Nephron (organoid): ENCODE data around the gene GRIN3B.

ENCODE experiments used
- H3K27ac Mint-ChIP-seq, 3 experiments: 2 replicates each; pipeline ENCODE4 v1.8.0; 2020; ENCODE audit warnings: mixed read lengths in 3 of 3, mild to moderate bottlenecking in 2 of 3, moderate library complexity in 1 of 3
- H3K27me3 Mint-ChIP-seq: 2 replicates; pipeline ENCODE4 v1.8.0; 2021; ENCODE audit warnings: low read depth, mild to moderate bottlenecking, moderate library complexity, mixed read lengths
- H3K36me3 Mint-ChIP-seq: 2 replicates; pipeline ENCODE4 v1.8.0; 2020; ENCODE audit warnings: low read depth, mixed read lengths
- H3K4me1 Mint-ChIP-seq: 2 replicates; pipeline ENCODE4 v1.8.0; 2020; ENCODE audit warnings: mixed read lengths
- H3K4me3 Mint-ChIP-seq, 3 experiments: 2 replicates each; pipeline ENCODE4 v1.8.0; 2020; ENCODE audit warnings: mild to moderate bottlenecking in 3 of 3, mixed read lengths in 3 of 3, moderate library complexity in 2 of 3
- H3K9me3 Mint-ChIP-seq: 2 replicates; pipeline ENCODE4 v1.8.0; 2020; ENCODE audit warnings: mixed read lengths
- TF ChIP-seq, protein P1 (sequence below), 3 experiments: fragments of 200-600 bp; sonication (generic); IDR thresholded peaks; one replicate each; pipeline ENCODE4 v1.5.0; 2021; ENCODE audit warnings: antibody characterized with exemption in 3 of 3; ENCODE audit not compliant: unreplicated experiment in 3 of 3

Gene GRIN3B

DNA sequence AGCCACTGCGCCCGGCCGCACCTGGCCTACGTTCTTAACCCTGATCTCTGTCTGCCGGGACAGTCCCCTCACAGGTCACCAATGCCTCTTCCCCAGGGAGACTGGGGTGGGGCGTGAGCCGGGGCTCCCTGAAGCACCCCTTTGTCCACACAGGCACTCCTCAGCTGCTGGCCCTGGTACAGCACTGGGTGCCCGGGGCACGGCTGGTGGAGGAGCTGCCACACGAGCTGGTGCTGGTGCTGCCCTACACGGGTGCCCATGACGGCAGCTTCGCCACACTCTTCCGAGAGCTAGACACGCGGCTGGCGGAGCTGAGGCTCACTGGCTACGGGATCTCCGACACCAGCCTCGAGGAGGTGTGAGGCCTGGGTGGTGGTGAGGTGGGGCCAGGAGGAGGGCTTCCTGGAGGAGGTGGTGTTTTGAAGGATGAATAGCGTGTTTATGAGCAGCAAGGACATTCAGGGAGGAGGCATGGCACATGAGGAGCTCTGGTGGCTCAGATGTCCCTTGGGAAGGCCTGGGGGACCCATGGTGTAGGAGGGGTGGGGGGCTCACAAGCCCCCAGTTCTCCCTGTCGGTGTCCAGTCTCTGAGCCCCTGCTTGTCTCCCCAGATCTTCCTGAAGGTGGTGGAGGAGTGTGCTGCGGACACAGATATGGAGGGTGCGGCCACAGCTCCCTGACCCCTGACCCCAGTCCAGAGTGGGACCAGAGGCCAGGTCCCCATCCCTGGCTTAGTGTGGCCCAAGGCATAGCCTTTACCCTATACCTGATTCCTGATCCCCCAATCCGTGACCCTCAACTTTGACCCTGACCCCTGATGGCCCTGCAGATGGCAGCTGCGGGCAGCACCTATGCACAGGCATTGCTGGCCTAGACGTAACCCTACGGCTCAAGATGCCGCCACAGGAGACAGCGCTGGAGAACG, 53.2 kb downstream of the GRIN3B start:
- Mint-ChIP-seq H3K4me3 (no peak overlapping the region), H3K27me3 (no peaks in the 10 kb centered on the region), H3K4me1 (no peaks in the 10 kb centered on the region), H3K9me3 (no peaks in the 10 kb centered on the region), H3K36me3 (peaks cover 4% of the 10 kb centered on the region), H3K27ac (no peak overlapping the region)
- TF ChIP-seq, protein P1, sequence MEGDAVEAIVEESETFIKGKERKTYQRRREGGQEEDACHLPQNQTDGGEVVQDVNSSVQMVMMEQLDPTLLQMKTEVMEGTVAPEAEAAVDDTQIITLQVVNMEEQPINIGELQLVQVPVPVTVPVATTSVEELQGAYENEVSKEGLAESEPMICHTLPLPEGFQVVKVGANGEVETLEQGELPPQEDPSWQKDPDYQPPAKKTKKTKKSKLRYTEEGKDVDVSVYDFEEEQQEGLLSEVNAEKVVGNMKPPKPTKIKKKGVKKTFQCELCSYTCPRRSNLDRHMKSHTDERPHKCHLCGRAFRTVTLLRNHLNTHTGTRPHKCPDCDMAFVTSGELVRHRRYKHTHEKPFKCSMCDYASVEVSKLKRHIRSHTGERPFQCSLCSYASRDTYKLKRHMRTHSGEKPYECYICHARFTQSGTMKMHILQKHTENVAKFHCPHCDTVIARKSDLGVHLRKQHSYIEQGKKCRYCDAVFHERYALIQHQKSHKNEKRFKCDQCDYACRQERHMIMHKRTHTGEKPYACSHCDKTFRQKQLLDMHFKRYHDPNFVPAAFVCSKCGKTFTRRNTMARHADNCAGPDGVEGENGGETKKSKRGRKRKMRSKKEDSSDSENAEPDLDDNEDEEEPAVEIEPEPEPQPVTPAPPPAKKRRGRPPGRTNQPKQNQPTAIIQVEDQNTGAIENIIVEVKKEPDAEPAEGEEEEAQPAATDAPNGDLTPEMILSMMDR (IDR thresholded peaks at IDR 0.05; ENCODE audit: unreplicated experiment in 3 of 3) = no peak

- TF ChIP-seq, protein P1 (IDR thresholded peaks at IDR 0.05; ENCODE audit: unreplicated experiment in 3 of 3) = no peak
- H3K9me3 Mint-ChIP-seq = no peaks in the 10 kb centered on the region
- no peak overlapping the region for H3K4me3 Mint-ChIP-seq
- H3K36me3 Mint-ChIP-seq = peaks cover 4% of the 10 kb centered on the region
- peaks cover under 1% of the 10 kb centered on the region for H3K27me3 Mint-ChIP-seq
- no peaks in the 10 kb centered on the region for H3K4me1 Mint-ChIP-seq
- H3K27ac Mint-ChIP-seq = no peak overlapping the region
Observed at GRCh38 chr19:1054102-1055027, 54.1 kb downstream of the GRIN3B start.

DNA sequence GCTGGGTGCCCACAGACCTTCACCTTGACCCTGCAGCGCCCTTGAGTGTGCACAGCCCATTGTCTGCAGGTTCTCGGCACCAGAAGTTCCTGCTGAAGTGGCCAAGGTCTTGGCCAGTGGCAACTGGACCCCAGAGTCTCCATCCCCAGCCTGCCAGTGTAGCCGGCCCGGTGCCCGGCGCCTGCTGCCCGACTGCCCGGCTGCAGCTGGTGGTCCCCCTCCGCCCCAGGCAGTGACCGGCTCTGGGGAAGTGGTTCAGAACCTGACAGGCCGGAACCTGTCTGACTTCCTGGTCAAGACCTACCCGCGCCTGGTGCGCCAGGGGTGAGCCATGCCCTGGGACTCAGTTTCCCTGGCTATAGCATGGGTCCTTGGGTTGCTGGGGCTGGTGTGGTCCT, 54.8 kb downstream of the GRIN3B start:
- H3K27me3 Mint-ChIP-seq = peaks cover 3% of the 10 kb centered on the region
- no peak overlapping the region for H3K4me3 Mint-ChIP-seq
- peaks cover 4% of the 10 kb centered on the region for H3K36me3 Mint-ChIP-seq
- TF ChIP-seq, protein P1 (IDR thresholded peaks at IDR 0.05; ENCODE audit: unreplicated experiment in 3 of 3) = no peak
- no peak overlapping the region for H3K27ac Mint-ChIP-seq
- no peaks in the 10 kb centered on the region for H3K9me3 Mint-ChIP-seq
- H3K4me1 Mint-ChIP-seq = no peaks in the 10 kb centered on the region

DNA sequence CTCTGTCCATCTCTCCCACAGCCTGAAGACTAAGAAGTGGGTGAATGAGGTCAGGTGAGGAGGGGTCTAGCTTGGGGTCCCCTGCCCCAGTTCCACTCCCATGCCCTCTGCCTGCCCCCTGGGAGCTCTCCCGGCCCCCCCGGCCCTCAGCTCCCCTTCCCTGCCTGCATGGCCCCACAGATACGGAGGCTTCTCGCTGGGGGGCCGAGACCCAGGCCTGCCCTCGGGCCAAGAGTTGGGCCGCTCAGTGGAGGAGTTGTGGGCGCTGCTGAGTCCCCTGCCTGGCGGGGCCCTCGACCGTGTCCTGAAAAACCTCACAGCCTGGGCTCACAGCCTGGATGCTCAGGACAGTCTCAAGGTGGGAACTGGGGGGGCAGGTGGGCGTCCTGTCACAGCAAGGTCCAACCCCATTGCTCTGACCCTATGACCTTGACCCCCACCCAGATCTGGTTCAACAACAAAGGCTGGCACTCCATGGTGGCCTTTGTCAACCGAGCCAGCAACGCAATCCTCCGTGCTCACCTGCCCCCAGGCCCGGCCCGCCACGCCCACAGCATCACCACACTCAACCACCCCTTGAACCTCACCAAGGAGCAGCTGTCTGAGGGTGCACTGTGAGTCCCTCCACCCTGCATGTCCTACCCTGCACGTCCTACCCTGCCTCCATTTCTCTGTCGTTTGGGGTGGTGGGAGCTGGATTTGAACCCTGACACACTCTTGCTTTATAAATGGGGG, 55.8 kb downstream of the GRIN3B start:
- TF ChIP-seq, protein P1 (IDR thresholded peaks at IDR 0.05; ENCODE audit: unreplicated experiment in 3 of 3) = no peak
- Mint-ChIP-seq H3K27me3 (peaks cover 3% of the 10 kb centered on the region), H3K4me3 (no peak overlapping the region), H3K9me3 (no peaks in the 10 kb centered on the region), H3K36me3 (peaks cover 4% of the 10 kb centered on the region), H3K4me1 (no peaks in the 10 kb centered on the region), H3K27ac (no peak overlapping the region)

DNA sequence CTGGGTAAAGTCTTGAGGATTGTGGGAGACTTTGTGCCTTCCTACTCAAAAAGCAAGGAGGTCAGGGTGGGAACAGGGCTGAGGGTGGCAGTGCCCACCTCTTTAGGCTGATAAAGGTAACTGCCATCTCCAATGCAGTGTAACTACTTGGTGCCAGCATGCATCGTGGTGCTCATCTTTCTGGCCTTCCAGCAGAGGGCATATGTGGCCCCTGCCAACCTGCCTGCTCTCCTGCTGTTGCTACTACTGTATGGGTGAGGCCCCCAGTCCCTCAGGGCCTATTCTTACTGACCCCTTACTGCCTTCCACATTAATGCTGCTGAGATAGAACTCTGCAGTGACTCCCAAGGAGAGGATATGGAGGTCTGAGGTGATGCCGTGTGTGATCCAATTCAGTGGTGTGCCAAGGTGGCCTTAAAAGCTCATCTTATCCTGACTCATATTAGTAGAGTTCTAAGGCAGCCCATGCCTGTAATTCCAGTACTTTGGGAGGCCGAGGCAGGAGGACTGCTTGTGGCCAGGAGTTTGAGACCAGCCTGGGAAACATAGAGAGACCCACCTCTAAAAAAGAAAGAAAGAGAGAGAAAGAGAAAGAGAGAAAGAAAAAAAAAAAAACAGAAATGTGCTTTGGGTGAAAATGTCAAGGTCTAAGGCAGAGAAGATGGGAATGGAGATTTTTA, 57.1 kb downstream of the GRIN3B start:
- no peak overlapping the region for H3K4me3 Mint-ChIP-seq
- peaks cover 4% of the 10 kb centered on the region for H3K36me3 Mint-ChIP-seq
- no peaks in the 10 kb centered on the region for H3K9me3 Mint-ChIP-seq

More for the DNA sequence above, 57.1 kb downstream of the GRIN3B start:
- no peak overlapping the region for H3K27ac Mint-ChIP-seq
- H3K4me1 Mint-ChIP-seq = no peaks in the 10 kb centered on the region
- TF ChIP-seq, protein P1 (IDR thresholded peaks at IDR 0.05; ENCODE audit: unreplicated experiment in 3 of 3) = no peak
- peaks cover 8% of the 10 kb centered on the region for H3K27me3 Mint-ChIP-seq
